Caki2 (cell line): ENCODE results near the gene NTM. TPM values are rescaled to one million over a fixed set of nuclear protein-coding genes. Genes with fewer than 3 reads are reported as not detected.

Source experiments
- DNase-seq: peaks from one replicate; pipeline ENCODE4 v3.0.0-alpha.2; 2015; ENCODE audit warnings: low read depth
- in situ Hi-C: cut with HindIII; loops from 2 replicates; pipeline ENCODE4 v1.10.0; 2016; ENCODE audit warnings: low sequenced_read_pairs, low pct_unique_long_range_greater_than_20kb, mixed read lengths
- total RNA-seq: library from RNA; depleted of rRNA; stranded (reverse); fragments of >200 nt; shearing (Covaris generic); gene quantifications from 2 replicates; pipeline ENCODE4 v1.2.3, GENCODE V29; 2014; ENCODE audit warnings: low replicate concordance

NTM gene
- total RNA-seq, 1 experiment from 2014 or later = not detected

DNA sequence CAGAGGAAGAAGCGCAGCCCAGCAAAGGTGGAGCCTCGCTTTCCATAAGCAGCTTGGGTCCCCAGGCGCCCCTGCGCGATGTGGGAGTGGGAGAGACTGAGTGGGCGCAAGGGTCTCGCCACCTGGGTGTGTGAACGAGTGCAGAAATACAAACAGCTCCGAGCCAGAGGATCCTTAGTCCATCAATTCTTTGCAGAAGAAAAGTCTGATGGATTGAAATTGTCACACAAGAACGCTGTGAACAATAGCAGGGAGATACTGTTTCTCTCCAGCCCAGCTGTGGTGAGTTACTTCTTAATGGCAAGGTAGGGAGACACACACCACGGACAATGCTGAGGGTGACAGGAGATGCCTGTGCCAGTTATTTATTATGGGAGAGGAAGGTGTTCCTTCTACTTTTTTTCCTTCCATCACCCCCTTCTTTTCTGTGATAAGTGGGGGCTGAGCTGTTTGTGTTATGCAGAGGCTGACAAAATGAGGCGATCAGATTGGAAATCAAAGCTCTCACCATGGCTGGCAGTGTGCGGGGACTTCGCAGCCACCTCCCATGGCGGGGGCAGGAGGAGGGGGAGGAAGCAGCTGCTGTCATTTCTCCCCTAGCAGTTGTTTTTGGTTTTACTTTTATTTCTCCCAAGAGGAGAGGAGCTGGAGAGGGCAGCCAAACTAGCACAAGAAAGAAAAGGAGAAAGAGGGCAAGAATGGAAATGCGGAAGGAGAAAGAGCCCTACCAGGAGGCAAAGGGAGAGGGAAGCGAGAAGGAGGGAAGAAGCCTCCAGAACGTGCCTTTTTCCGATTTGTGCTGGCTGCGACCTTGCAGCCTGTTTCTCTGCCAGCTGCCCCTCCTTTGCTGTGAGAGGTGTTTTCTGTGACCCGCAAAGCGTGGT, 755.8 kb downstream of the NTM start:
- no peak for DNase-seq
- in situ Hi-C loops = no loop called here

- no peak for DNase-seq
Observed at GRCh38 chr11:132126973-132127899, 756.8 kb downstream of the NTM start.

GRCh38 chr11:132127900-132128288, 757.5 kb downstream of the NTM start:
- no peak for DNase-seq
- in situ Hi-C loops = no loop called here

More at GRCh38 chr11:132126973-132127899, 756.8 kb downstream of the NTM start:
- in situ Hi-C loops = no loop called here

GRCh38 chr11:132131047-132131446, 760.6 kb downstream of the NTM start:
- in situ Hi-C loops = no loop called here
- no peak for DNase-seq

DNA sequence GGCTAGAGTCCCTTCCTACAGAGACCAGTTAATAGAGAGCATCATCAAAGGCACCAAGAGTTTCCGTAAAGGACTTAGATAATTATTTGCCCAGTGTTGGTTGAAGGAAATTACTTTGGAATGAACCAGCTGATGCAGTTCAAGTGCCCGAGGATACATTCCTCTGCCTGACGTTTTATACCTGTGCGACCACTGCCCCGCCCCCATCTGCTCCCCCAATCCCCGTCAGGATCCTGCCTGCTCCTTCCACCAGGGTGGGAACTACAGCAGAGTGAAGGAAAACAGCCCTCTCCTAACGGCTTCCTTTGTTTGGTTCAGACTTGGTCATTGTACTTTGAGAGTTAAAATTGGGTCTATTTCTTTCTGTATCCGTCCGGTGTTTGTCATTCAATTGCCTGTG, 761.5 kb downstream of the NTM start:
- no peak for DNase-seq
- in situ Hi-C loops = no loop called here

- in situ Hi-C loops = no loop called here
- no peak for DNase-seq
Observed at GRCh38 chr11:132134322-132134721, 763.9 kb downstream of the NTM start.

GRCh38 chr11:132137289-132137980, 767.0 kb downstream of the NTM start:
- in situ Hi-C loops = no loop called here
- DNase-seq = no peak

GRCh38 chr11:132137981-132138313, 767.5 kb downstream of the NTM start:
- DNase-seq = no peak
- in situ Hi-C loops = no loop called here

GRCh38 chr11:132139181-132139580, 768.8 kb downstream of the NTM start:
- no peak for DNase-seq
- in situ Hi-C loops = no loop called here

DNA sequence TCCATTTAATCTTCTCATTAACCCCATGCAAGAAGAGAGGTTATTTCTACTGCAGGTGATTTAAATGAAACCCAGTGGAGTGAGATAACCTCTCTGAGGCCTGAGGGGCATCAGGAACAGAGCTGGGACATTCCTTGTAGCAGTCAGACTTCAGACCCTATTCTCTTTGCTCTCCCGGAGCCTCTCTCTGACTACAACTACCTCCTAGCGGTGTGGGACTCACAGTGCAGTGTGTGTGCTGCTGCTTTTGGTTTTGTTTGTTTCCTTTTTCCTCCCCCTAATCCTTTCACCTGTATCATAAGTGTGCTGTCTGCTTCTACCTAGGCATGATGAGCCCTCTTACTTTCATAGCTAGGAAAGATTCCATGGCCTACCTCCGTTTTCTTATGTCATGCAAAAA, 769.6 kb downstream of the NTM start:
- DNase-seq = no peak
- in situ Hi-C loops = no loop called here

DNA sequence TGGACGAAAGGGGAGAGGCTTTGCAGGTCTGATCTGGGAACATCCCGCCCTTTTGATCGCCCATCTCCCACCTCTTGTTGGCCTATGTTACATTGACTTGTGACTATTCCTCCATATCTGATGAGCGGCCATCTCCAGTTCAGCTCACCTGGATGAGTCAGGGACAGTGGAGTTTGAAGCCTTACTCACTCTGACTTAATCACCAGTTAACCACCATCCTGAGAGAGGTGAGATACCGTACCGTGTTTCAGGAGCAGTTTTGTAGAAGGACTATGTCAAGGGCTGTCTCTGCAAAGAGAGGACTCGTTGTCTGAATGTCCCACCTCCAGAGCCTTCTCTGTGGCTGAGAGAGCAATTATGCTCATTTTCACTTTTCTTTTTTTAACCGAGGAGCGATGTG, 771.7 kb downstream of the NTM start:
- in situ Hi-C loops = no loop called here

GRCh38 chr11:132142554-132142953, 772.1 kb downstream of the NTM start:
- no peak for DNase-seq
- in situ Hi-C loops = no loop called here

More for the DNA sequence above, 771.7 kb downstream of the NTM start:
- no peak for DNase-seq

GRCh38 chr11:132147464-132147863, 777.0 kb downstream of the NTM start:
- in situ Hi-C loops = no loop called here
- no peak for DNase-seq

GRCh38 chr11:132154781-132155180, 784.4 kb downstream of the NTM start:
- no peak for DNase-seq
- in situ Hi-C loops = no loop called here

DNA sequence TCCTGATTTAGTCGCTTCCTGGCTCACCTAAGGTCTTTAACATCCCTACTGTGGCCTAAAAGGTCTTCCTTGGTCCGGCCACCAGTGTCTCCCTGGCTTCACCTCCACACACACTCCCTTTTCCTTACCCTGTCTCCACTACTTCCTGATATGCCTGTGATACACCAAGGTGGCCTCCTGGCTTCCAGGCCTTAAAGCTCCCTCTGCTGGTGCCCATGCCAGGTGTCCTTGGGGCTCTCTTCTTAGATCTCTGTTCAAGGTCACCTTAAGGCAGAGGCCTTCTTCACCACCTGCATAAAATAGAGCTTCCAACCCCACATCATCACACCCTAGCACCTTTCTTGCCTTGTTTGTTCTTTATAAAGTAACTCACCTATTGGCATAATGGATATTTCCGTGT, 787.7 kb downstream of the NTM start:
- DNase-seq = peak; percentile 0
- in situ Hi-C loops = no loop called here

GRCh38 chr11:132158696-132159095, 788.3 kb downstream of the NTM start:
- no peak for DNase-seq
- in situ Hi-C loops = no loop called here

DNA sequence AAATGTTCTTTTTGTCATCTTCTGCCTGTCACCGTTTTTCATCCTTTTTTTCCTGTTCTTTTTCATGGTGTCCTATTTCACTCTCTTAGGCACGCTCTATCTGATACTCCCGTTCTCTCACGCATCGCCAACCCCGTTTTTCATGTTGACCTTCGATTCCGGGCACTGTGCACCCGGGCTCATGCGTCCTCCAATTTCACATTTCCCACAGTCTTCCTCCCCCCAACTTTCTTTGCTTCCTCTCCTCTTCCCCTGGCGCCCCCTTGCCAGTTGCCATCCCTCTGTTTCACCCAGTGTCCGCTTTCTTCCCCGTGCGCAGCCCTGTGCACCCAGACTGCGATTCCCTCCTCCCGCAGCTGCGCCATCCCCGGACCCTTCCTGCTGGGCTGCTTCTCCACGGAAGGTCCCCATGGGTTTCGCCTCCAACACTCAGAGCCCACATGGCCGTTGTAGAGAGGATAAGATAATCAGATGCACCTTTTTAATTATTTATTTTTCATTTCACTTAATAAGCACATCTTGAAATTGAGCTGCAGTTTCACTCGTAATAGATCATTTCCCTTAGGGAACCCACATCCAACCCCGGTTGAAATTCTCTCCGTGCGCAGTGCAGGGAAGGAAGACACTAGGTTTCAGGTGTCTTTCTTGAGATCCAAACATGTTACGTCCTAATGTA, 791.1 kb downstream of the NTM start:
- DNase-seq = no peak
- in situ Hi-C loops = no loop called here

GRCh38 chr11:132168344-132168981, 798.0 kb downstream of the NTM start:
- no peak for DNase-seq
- in situ Hi-C loops = no loop called here
